Activated T-cell treated with anti-CD3 and anti-CD28 coated beads for 48 hours (primary cell): ENCODE data around the gene ADH5.
A peak's percentile ranks its signal among the peaks of the same experiment; 100 is the strongest.
"Not testable (repeated sequence)": the region's sequence is repeated elsewhere in the genome, so short reads cannot be mapped to it uniquely, and the experiment has no call there.

ENCODE experiments used
- DNase-seq: peaks from one replicate; pipeline ENCODE4 v3.0.0-alpha.2; 2020; ENCODE audit warnings: low read depth

The ADH5 gene

DNA sequence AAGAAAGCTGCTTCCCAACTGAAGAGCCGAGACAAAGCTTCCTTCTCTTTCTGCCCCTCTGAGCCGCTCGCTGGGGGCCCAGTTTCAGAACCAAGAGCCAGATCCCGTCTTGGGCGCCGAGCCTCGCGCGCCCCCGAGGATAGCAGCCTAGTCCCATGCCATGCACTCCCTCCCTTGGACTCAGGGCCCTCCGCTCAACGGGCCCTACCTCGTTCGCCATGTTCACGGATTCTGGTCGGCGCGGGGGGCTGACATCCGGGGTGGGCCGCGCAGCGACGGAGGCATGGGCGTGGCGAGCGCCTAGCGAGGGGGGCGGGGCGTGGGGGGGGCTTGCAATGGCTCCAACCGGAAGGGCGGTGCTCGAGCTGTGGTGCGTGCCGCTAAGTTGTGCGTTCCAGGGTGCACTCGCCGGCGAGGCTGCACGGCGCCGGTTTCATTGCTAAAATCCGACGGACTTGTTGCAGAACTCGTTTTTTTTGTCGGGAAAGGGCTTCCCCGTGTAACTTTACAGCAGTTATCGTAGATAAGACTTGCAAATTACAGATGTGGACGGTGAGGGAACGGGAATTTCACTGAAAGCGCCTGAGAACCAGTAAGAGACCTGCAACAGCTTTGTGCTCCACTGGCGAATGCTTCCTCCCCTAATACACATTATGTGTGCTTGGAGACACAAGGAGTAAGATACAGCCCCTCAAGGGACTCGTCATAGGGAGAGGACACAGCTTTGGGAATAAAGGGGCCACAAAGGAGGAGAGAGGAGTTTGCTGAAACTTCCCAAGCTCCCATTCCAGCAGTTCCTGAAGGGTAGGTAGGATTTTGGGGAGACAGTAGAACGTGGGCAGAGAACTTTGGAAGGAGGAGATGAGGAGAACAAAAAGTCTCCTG is at the start of gene ADH5:
TSS of gene ADH5 (minus strand) at position 308 of the 885 bp plus-strand sequence. CDS start at position 220, 88 bp downstream.
- DNase-seq, result peak; percentile 86

DNA sequence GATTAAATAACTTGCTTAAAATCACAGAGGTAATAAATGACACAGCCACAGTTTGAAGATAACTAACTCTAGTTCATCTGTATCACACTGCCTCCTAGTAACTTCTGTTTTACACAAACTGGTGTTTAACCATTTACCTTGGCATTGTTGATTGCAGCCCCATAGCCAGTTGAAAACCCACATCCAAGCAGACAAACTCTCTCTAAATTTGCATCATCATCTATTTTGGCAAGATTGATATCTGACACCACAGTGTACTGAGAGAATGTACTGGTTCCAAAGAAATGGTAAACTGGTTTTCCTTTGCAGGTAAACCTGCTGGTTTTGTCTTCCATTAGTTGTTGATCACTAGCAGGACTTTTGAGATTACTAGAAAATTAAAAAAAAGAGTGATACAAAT is 47.7 kb upstream of the ADH5 start:
- no peak for DNase-seq

DNA sequence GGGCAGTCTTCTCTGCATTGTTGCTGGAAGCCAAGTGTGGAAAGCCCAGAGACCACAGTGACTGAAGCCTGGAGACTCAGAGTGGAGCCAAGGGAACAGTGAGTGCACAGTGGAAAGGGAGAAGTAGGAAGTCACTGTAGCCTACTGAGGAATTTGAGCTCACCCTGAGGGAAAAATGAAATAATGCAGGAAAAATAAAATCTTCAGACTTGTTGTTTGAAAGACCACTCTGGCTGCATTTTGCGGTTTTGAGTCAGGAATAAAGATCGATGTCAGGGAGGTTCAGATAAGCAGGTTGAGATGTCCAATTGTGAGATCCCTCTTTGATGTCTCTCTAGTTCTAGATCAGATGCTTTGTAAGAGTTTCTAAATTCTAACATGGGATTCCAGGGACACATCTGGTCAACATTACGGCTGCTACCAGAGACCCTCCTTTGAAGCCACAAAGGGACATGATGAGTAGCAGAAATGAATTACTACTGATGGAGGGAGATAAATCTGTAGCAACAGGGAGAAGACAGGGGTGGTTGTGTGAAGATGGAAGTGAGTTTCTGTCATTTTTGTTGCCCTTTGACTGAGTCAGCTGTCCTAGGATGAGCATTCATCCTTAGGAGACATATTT is 47.1 kb upstream of the ADH5 start:
- no peak for DNase-seq

DNA sequence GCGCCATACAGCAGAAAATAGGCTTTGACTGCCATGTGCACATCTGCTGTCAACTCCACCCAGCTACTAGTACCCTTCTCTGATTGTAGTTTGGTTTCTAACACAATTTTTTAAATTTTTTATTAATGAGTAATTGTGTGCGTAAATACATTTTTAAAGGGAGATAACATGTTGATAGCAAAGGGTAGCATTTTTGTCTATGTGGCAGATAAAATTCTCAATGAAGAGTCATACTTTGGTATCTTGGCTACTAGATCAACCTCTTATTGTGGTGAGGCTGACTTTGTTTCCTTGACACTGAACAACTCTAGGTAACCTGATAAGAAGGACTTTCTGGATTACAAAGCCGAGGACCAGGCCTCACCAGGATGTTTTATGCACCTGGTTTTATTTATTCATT is 46.0 kb upstream of the ADH5 start:
- DNase-seq, result no peak

DNA sequence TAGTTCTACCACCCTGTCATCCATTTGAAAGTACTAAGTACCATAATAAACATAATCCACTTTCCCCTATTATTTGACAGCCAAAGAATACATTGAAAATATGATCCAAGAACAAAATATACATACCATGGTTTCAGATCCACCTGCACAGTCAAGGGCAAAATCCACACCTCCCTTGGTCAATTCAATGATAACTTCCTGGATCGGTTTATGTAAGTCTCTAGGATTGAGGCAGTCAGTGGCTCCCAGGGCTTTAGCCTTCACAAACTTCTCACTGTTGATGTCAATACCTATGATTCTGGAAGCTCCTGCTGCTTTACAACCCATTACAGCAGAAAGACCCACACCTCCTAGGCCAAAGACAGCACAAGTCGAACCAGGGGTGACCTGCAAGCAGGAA is 42.8 kb upstream of the ADH5 start:
- no peak for DNase-seq

DNA sequence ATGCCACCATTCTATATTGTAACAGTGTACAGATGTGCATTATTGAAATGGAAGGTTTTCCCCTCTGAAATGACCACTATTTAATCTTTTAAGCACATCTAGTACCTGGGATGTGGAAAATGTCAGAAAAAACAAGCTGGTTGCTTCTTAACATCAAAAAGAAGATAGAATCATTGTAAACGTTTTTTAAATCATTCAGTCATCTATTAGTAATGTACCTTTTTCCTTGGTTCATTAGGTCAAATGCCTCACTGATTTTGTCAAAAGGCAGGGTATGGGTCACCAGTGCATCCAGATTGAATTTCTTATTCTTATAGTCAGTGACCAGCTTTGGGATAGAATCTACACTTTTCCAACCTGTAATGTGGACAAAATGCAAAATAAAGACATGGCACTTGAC is 37.8 kb upstream of the ADH5 start:
- no peak for DNase-seq

DNA sequence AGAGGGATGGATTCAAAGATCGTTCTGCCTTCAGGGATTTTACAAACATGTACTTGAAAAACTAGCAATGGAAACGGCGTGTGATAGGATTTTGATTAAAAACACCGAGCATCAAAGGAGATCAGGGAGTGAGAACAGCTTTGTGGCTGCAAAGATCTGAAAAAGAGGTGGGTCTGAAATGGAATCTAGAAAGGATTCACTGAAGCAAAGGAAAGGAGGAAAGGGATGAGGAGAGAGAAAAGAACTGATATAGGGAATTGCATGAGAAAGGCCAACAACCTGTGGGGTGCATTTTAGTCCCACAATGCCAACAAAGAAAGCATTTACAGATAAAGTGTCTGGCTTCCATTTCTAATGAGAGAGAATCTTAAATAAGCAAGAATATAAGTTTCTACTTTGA is 32.4 kb upstream of the ADH5 start:
- no peak for DNase-seq

DNA sequence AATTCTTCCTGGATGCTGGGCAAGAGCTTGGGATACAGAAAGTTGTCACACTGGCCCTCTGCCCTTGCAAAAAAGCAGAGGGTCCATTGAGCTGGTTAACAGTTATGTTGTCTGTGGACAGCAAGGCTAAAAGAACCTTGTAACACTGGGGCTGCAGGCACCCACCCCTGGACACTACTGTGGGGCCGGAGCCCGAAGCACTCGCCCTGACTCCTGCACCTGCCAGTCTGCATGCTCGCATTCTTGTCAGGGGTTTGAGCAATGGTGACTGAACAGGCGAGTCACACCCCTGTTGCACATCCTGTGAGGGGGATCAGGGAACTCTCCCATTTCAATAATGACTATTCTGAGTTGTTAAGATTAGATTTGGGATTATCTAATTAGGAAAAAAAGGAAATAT is 31.9 kb upstream of the ADH5 start:
- DNase-seq, result no peak

DNA sequence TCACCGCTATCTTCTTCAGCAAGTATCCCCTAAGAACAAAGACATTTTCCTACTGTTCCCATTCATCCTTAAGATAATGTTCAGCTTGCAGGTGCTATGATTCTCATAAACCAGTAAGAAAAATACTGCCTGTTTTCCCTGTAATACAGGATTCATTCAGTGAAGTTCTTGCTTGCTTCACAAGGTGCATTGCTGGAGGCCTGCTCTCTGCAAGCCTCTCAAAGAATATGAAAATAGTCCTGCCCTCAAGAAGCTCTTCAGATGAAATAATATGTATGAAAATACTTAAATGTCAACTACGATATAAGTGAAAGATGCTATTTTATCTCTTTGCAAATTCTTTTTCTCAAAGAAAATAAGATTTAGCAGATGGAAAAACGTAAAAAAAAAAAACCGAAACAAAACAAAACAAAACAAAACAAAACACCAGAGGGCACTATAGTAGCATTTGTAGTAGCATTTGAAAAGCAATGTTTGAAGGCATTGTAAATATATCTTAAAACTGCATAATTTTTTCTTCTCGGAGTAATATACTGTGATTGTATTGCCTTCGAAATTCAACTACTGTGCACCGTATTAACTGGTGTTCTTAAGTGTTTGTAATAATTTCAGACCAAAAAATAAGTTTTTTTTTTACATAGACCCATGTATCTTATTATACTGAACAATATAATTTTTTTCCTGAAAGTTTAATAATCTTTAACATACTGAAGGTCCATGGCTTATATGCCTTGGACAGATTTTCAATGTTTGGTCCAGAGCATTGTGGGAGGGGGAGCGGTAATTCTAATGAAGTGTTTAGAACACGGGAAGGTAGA is 29.5 kb upstream of the ADH5 start:
- no peak for DNase-seq

DNA sequence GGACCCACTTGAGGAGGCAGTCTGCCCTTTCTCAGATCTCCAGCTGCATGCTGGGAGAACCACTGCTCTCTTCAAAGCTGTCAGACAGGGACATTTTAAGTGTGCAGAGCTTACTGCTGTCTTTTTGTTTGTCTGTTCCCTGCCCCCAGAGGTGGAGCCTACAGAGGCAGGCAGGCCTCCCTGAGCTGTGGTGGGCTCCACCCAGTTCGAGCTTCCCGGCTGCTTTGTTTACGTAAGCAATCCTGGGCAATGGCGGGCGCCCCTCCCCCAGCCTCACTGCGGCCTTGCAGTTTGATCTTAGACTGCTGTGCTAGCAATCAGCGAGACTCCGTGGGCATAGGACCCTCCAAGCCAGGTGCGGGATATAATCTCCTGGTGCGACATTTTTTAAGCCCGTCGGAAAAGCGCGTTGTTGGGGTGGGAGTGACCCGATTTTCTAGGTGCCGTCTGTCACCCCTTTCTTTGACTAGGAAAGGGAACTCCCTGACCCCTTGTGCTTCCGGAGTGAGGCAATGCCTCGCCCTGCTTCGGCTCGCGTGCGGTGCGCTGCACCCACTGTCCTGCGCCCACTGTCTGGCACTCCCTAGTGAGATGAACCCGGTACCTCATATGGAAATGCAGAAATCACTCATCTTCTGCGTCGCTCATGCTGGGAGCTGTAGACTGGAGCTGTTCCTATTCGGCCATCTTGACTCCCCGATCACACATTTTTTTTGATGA is 28.7 kb upstream of the ADH5 start:
- DNase-seq, result not testable (repeated sequence)

DNA sequence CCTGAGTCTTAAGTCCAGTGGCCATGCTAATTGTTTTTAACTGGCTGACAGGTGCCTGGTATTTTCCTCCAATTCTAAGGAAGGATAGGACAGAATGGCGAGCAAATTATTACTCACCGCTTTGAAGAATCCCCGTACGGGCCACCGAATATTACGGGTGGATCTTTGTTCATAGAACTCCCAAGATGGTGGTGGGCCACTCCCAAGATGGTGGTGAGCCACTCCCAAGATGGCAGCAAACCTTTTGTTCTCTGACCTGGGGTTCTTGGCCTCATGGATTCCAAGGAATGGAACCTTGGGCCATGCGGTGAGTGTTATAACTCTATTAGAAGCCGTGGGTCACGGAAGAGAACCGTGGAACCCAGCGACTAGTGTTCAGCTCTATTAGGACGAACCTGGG is 20.7 kb upstream of the ADH5 start:
- not testable (repeated sequence) for DNase-seq

DNA sequence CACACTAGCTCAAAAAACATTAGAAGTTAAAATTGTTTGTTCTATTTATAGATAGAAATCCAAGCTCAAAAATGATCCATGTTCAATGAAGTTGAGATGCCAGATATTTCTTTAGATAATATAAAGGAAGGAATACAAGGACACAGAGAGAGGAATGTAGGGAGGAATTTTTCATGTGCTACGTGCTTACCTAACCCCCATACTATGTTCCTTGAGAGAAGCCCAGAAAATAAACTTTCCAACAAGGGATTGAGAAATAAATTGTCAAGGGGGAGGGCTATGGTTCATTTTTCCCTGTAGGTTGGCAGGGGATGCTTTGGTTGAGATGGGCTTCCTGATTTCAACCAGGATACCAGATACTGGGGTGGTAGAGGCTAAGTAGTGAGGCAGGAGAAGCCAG is 15.6 kb upstream of the ADH5 start:
- no peak for DNase-seq

DNA sequence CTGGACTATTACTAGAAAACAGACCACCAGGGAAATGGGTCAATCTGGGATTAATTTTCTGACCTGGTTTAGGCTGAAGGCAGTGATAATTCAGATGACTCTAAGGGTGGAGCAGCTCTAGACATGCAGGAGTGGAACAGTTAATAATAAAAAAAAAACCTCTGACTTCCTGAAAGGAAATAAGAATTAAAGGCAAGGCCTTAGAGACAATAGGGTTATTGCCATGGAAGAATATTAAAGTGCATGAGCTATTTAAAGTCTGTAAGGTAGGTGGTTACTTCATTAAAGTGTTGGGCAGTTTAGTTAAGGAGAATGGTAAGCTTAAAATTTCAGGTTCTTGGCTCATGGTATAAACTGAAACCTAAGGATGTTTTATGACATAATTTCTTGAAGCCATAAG is 14.6 kb upstream of the ADH5 start:
- DNase-seq, result no peak

DNA sequence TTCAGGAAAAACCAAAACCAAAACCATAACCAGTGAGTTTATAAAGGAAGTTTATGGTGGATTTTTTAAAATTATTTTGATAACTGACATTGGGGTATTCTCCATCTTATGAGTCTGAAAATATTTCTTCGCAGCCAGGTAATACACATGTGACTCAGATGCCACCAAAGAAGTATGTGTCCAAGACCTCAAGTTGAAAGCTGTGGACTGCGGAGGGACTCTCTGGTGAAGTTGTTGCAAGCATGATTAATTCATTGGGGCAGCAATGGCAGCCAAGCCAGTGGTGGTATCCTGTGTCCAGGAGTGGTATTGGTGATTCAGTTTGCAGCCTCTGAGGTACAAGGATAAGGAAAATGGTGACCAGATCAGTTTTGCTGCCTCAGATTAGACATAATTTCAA is 14.0 kb upstream of the ADH5 start:
- DNase-seq, result no peak

DNA sequence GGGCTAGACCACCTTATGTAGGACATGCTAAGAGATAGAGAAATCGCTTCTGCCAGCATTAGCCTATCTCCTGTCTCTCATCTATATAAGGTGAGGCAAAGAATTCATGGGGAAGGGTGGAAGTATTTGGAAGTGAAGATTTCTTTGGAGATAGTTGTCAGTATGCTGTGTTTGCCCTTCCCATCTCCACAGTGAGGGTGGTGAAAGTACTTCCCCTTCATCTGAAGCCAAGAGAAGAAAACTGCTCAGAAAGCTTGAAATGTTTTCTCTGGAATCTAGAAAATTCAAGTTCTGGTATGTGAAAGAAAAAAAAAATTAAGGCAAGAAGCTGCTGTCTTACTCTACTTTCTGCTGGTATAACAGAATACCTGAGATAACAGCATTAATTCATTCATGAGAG is 12.3 kb upstream of the ADH5 start:
- no peak for DNase-seq

DNA sequence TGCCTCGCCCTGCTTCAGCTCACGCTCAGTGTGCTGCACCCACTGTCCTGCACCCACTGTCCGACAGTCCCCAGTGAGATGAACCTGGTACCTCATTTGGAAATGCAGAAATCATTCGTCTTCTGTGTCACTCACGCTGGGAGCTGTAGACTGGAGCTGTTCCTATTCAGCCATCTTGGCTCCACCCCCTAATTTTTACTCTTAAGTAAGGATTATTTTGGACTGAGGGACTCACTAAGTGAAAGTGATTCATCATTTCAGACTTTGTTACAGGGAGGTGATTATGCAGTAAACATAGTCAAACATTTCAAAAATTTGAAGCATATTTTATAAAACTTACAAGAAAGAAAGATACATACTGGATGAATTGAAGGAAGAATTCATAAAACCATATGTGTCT is 11.2 kb upstream of the ADH5 start:
- DNase-seq, result not testable (repeated sequence)

DNA sequence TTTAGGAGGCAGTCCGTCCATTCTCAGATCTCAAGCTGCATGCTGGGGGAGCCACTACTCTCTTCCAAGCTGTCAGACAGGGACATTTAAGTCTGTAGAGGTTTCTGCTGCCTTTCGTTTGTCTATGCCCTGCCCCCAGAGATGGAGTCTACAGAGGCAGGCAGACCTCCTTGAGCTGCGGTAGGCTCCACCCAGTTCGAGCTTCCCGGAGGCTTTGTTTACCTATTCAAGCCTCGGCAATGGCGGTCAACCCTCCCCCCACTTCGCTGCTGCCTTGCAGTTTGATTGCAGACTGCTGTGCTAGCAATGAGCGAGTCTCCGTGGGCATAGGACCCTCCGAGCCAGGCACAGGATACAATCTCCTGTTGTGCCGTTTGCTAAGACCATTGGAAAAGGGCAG is 10.7 kb upstream of the ADH5 start:
- no peak for DNase-seq

DNA sequence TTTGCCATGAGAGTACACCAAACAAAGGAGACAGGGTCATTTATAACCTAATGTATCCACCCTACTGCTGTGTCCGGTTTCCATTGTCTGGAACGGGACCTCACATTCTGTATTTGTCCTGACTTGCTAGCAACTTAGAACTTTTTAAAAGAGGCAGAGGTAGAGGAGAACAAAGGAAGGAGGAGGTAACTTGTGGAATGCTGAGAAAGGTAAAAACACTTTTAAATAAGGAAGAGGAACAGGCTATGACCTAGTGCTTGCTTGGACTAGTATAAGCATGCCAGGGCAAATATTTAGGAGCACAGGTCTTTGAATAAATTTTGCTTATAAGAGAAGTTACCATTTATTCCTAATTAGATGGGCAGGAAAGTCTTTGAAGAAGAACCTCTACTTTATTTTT is 3.3 kb upstream of the ADH5 start:
- not testable (repeated sequence) for DNase-seq

DNA sequence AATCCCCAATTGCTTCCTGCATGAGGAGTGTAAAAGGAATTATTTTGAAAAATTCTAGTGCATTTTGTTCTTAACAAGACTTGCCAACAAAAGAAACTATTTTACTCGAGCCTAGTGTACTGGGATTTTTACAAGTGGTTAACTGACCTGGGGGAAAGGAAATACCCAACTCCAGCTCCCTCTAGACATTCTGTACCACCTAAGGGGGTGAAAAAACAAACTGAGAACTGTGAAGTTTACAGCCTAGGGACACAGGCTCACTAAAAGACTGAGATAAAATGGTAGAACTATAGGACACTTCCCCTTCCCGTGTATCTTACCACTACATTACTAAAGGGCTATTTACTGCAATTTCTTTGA is 2.6 kb upstream of the ADH5 start:
- no peak for DNase-seq

DNA sequence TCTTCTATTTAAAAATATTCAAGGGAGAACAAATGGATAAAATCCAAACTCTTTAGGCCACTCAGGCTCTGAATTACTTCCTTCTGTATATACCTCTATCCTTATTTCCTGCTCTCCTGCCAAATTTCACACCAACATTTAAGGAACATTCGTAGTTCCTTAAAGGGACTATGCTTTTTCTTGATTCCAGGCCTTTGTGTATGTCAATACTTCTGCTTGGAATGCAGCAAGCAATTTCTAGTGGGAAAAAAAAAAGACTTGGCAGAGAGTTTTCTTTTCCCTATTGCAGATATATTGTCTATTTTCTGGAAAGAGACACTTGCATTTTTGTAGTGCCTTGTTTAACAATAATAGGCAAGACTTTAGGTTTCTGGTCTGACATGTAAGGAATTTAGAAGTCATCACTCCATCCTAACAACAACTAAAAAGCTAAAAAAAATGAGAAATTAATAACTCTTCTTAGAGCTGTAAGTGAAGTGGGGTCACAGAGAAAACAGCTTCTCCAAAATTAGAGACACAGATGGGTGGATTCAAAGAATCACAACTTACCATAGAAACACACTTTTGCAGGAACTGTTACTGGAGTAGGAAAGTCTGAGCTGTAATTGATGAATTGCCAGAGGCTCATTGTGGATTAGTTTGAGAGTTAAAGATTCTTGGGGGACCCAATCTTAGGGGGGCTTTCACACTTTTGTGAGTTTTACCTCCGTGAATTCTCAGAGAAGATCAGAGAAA is 2.1 kb upstream of the ADH5 start:
- DNase-seq, result no peak

DNA sequence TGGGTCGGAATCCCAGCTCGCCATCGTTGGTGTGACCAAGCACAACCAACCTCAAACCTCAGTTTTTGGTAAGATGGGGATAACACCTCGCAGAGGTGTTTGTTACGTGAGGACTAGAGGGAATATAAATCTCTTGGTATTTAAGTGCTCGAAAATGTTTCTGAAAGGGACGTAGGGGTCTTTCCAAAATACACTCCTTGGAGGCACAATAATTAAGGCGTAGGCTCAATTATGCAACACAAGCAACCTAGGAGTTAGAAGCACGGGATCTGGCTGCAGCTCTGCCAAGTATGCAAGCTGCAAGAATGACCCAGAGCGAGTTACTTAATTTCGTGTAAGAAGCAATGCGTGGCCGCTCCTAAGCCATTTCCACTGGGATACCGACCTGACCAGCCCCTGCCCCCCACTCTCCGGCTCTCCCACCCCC is 552 bp downstream of the ADH5 start:
- DNase-seq, result peak; percentile 9

DNA sequence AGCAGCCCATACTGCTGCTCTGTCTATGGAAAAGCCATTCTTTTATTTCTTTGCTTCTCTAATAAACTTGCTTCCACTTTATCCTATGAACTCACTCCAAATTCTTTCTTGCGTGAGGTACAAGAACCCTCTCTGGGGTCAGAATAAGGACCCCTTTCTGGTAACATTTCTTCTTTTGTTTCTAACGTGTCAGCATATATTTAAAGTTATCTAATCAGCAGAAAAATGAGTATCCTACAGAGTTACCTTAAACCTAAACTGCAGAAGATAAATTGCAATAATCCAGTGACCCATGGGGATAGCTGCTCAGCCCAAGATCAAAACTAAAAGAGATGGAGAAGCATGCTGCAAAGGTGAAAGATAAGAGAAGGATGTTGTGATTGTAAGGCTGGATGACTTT is 4.0 kb downstream of the ADH5 start:
- no peak for DNase-seq
